ENCODE measurements around the gene ITPRID2.

The ITPRID2 gene

DNA sequence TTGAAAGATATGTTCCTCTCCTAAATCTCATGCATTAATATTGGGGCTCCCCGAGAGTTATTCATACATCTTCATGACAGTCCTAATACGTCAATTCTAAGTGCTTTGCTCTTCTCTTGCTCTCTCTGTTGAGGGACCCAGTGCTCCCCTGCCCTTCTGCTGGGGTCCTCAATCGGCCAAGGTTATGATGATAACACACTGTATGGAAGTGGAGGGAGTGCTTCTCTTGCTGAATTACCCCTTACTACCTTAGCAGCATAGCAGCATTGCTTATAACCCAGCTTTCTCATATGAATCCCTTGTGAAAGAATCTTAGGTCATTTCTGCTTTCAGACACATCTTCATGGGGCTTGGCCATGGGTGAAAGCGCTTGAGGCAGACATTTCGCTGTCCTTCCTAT lies 43.2 kb downstream of the ITPRID2 start:
- H3K4me3 ChIP-seq (replicated peaks; ENCODE audit: low read depth, low read length): no peak overlapping the region
- TF ChIP-seq, protein P1, sequence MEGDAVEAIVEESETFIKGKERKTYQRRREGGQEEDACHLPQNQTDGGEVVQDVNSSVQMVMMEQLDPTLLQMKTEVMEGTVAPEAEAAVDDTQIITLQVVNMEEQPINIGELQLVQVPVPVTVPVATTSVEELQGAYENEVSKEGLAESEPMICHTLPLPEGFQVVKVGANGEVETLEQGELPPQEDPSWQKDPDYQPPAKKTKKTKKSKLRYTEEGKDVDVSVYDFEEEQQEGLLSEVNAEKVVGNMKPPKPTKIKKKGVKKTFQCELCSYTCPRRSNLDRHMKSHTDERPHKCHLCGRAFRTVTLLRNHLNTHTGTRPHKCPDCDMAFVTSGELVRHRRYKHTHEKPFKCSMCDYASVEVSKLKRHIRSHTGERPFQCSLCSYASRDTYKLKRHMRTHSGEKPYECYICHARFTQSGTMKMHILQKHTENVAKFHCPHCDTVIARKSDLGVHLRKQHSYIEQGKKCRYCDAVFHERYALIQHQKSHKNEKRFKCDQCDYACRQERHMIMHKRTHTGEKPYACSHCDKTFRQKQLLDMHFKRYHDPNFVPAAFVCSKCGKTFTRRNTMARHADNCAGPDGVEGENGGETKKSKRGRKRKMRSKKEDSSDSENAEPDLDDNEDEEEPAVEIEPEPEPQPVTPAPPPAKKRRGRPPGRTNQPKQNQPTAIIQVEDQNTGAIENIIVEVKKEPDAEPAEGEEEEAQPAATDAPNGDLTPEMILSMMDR (IDR thresholded peaks at IDR 0.05; ENCODE audit: low read length, missing control alignments): no peak
- DNase-seq (ENCODE audit: low read depth): no peak

DNA sequence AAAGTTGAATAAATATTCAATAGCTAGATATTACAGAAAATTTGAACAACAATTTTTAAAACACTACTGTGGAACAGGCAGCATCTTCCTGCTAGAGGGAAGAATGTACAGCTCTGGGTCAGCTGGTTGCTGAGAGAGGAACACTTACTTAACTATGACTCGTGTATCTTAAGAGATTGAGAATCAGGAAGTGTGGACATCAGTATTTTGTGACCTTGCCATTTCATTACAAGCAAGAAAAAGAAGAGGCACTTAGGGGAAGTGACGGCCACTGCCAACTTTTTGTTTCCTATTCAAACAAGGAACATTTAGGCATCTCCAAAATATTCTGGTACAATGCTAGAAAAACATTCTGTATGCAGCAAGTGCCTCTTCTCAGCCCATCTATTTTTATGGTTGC lies 45.9 kb downstream of the ITPRID2 start:
- TF ChIP-seq, protein P1 (IDR thresholded peaks at IDR 0.05; ENCODE audit: low read length, missing control alignments): no peak
- H3K4me3 ChIP-seq (replicated peaks; ENCODE audit: low read depth, low read length): no peak overlapping the region
- peak; percentile 56 for DNase-seq (ENCODE audit: low read depth)

DNA sequence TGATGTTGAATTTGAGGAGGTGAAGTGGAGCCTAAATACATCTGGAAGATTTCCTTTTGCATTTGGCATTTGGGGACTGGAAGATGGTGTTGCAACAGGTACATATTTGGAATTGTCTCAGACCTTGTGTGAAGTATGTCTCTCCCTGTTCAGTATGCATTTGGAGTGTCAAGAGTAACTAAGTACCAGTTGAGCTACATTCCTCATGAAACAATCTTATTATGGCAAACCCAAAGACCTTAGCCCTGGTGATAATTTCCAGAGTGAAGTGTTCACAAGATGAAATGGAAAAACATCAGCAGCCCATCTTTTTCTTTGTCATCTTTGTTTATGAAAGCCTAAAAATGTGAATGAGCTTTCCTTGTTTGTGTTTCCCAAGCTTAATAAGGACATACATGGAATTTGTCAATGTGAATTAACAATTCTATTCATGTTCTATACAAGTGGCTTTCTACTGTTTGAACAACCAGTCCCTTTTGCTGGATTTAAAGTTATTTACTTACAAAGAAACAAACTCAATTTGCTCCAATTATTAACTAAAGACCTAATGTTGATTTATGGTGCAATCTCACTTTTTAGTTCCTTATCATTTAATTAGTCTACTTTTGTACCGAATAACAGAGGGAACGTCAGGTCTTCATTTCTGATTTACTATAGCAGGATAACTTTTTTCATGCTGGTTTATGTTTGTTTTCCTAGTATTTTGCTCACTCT lies 52.0 kb downstream of the ITPRID2 start:
- no peak for DNase-seq (ENCODE audit: low read depth)
- no peak overlapping the region for H3K4me3 ChIP-seq (replicated peaks; ENCODE audit: low read depth, low read length)
- TF ChIP-seq, protein P1 (IDR thresholded peaks at IDR 0.05; ENCODE audit: low read length, missing control alignments): no peak

DNA sequence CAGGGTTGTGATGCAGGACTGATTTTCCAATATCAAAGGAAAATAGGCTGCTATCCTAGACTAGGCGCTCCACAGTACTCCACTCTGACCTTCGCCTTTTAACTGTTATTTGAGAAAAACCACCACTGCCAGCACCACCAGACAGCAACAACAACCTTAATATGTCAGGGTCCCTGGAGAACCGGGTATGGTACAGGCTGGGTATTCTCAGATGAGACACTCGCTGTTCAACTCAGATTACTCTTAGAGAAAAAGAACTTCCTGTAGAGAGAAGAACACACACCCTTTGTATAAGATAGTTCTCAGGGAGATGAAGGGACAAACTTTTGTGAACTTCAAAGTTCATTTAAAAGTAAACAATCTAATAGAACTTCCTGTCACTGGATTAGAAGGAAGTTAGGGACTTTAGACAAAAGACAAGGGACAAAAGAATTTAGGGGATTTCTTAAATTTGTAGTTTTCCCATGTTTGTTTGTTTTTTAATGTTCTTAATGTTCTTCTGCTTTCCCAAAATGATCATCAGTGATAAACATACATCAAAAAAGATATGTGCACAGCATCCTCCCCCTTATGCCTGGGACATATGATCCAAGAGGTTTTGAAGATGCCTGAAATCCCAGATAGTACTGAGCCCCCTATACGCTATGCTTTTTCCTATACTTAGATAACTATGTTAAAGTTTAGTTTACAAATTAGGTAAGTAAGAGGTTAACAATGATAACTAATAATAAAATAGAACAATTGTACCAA lies 52.8 kb downstream of the ITPRID2 start:
- TF ChIP-seq, protein P1 (IDR thresholded peaks at IDR 0.05; ENCODE audit: low read length, missing control alignments): no peak
- no peak overlapping the region for H3K4me3 ChIP-seq (replicated peaks; ENCODE audit: low read depth, low read length)
- DNase-seq (ENCODE audit: low read depth): no peak

DNA sequence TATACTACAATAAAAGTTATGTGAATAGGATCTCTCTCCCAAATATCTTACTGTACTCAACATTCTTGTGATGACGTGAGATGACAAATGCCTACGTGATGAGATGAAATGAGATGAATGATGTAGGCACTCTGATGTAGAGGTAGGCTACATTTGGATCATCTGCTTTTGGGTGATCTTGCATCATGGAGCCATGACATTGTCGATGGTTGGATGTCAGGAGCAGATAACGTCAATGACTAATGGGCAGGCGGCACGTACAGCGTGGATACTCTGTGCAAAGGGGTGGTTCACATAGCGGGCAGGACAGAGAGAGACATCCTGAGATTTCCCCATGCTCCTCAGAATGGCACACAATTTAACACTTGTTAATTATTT lies 53.4 kb downstream of the ITPRID2 start:
- no peak overlapping the region for H3K4me3 ChIP-seq (replicated peaks; ENCODE audit: low read depth, low read length)
- no peak for DNase-seq (ENCODE audit: low read depth)
- TF ChIP-seq, protein P1 (IDR thresholded peaks at IDR 0.05; ENCODE audit: low read length, missing control alignments): no peak

DNA sequence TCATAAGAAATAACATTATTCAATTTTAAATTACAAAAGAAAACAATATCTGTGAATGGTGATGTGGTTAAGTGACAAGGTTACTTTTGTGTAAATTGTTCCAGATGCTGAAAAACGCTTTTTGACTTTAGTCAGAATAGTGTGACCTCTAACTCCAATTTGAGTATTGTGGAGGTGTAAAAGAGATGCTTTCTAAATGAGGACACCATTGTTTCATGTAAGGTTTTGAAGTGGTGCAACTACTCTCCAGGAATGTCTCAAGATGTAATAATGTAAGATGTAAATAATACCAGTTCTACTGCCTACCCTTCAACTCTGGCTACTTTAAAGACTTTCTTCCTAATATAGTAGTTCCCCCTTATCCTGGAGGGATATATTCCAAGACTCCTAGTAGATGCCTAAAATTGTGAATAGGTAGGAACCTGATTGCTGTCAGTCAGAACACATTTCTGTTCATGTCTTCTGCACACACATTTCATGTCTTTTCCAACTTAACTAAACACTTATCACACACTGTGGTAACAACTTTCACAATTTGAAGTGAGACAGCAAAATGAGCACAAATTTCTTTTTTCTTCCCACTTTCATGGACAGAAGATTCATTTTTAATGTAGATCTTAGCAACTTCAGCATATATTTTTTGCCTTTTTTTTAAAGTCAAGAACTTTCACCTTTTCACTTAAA lies 55.1 kb downstream of the ITPRID2 start:
- no peak for DNase-seq (ENCODE audit: low read depth)
- TF ChIP-seq, protein P1 (IDR thresholded peaks at IDR 0.05; ENCODE audit: low read length, missing control alignments): no peak
- no peak overlapping the region for H3K4me3 ChIP-seq (replicated peaks; ENCODE audit: low read depth, low read length)

Data from fibroblast of pulmonary artery (primary cell).